GM18907 (cell line): ENCODE data around the gene MDM2.

Experiments used
- ATAC-seq: cut with Tn5 transposase; IDR thresholded peaks from one replicate; pipeline ENCODE4 v1.9.1; 2021; ENCODE audit warnings: mild to moderate bottlenecking, moderate library complexity; ENCODE audit not compliant: unreplicated experiment

Gene MDM2

GRCh38 chr12:68807576-68808387, at the start of gene MDM2:
MDM2 (plus strand) TSS chr12:68808177; CDS start chr12:68808478, 301 bp downstream.
- ATAC-seq: peak; percentile 74

GRCh38 chr12:68759852-68760251, 48.1 kb upstream of the MDM2 start:
- no peak for ATAC-seq

- no peak for ATAC-seq
Observed at GRCh38 chr12:68760806-68761441, 47.1 kb upstream of the MDM2 start.

GRCh38 chr12:68761442-68761812, 46.5 kb upstream of the MDM2 start:
- ATAC-seq: no peak

GRCh38 chr12:68761901-68762630, 45.9 kb upstream of the MDM2 start:
- no peak for ATAC-seq

GRCh38 chr12:68762691-68763090, 45.3 kb upstream of the MDM2 start:
- no peak for ATAC-seq

GRCh38 chr12:68765696-68766095, 42.3 kb upstream of the MDM2 start:
- ATAC-seq: no peak

- ATAC-seq: no peak
Observed at GRCh38 chr12:68766646-68767045, 41.3 kb upstream of the MDM2 start.

GRCh38 chr12:68767191-68767590, 40.8 kb upstream of the MDM2 start:
- no peak for ATAC-seq

- ATAC-seq: no peak
Observed at GRCh38 chr12:68768431-68768939, 39.5 kb upstream of the MDM2 start.

- no peak for ATAC-seq
Observed at GRCh38 chr12:68769941-68770340, 38.0 kb upstream of the MDM2 start.

GRCh38 chr12:68771223-68771925, 36.6 kb upstream of the MDM2 start:
- no peak for ATAC-seq

- no peak for ATAC-seq
Observed at GRCh38 chr12:68772714-68773113, 35.3 kb upstream of the MDM2 start.

GRCh38 chr12:68773582-68773981, 34.4 kb upstream of the MDM2 start:
- ATAC-seq: no peak

GRCh38 chr12:68775121-68775630, 32.8 kb upstream of the MDM2 start:
- ATAC-seq: no peak

- ATAC-seq: no peak
Observed at GRCh38 chr12:68776976-68777610, 30.9 kb upstream of the MDM2 start.

GRCh38 chr12:68779280-68779679, 28.7 kb upstream of the MDM2 start:
- no peak for ATAC-seq

GRCh38 chr12:68780731-68781130, 27.2 kb upstream of the MDM2 start:
- ATAC-seq: no peak

- no peak for ATAC-seq
Observed at GRCh38 chr12:68781728-68782127, 26.2 kb upstream of the MDM2 start.

GRCh38 chr12:68784015-68784414, 24.0 kb upstream of the MDM2 start:
- no peak for ATAC-seq
